Fibroblast of mammary gland (primary cell): ENCODE data around the gene IMPG2.

Experiments
- DNase-seq: peaks from one replicate; pipeline ENCODE4 v3.0.0-alpha.2; 2010; ENCODE audit warnings: low read depth
- H3K4me3 ChIP-seq: 2 replicates; pipeline ENCODE4 v1.5.1; 2011; ENCODE audit warnings: low read depth, mild to moderate bottlenecking, low read length, moderate library complexity; ENCODE audit not compliant: control insufficient read depth
- TF ChIP-seq, protein P1 (sequence below): conservative IDR thresholded peaks from 2 replicates; pipeline ENCODE4 v1.5.1; 2011; ENCODE audit warnings: low read depth, low read length, inconsistent platforms; ENCODE audit not compliant: control insufficient read depth, insufficient read depth

The IMPG2 gene

DNA sequence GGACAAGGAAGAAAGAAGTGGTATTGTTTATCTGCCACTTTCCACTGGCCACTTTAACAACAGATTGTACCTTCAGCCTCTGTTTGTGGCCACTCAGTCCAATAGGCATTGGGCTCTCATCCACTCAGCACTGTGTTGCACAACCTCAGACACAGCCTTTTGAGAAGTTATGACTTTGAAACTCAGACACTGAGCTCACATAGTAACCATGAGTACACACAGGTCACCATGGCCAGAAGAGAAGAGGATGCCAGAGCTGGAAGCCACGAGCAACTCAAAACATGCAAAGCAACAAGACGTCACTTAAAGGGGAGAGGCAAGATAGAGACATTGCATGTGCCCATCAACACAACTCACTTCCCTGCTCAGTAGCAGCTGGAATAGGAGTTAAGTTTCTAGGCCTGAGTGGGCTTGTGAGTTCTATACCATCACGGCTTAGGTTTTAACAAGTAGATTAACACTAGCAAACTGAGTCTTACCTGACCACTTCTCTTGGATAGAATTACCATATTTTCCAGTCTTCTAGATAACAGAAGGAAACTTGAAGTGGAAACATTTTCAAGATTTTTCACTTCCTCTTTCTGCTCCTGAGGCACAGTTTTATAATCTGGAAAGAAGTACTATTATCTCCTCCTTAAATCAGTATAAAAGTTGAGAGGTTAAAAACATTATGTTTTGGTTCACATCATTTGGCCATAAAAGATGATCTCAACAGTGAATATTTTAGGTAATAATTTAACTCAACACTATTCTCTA, 103.5 kb downstream of the IMPG2 start:
- peak; percentile 80 for DNase-seq
- TF ChIP-seq, protein P1, sequence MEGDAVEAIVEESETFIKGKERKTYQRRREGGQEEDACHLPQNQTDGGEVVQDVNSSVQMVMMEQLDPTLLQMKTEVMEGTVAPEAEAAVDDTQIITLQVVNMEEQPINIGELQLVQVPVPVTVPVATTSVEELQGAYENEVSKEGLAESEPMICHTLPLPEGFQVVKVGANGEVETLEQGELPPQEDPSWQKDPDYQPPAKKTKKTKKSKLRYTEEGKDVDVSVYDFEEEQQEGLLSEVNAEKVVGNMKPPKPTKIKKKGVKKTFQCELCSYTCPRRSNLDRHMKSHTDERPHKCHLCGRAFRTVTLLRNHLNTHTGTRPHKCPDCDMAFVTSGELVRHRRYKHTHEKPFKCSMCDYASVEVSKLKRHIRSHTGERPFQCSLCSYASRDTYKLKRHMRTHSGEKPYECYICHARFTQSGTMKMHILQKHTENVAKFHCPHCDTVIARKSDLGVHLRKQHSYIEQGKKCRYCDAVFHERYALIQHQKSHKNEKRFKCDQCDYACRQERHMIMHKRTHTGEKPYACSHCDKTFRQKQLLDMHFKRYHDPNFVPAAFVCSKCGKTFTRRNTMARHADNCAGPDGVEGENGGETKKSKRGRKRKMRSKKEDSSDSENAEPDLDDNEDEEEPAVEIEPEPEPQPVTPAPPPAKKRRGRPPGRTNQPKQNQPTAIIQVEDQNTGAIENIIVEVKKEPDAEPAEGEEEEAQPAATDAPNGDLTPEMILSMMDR: no peak
- H3K4me3 ChIP-seq: no peak overlapping the region

DNA sequence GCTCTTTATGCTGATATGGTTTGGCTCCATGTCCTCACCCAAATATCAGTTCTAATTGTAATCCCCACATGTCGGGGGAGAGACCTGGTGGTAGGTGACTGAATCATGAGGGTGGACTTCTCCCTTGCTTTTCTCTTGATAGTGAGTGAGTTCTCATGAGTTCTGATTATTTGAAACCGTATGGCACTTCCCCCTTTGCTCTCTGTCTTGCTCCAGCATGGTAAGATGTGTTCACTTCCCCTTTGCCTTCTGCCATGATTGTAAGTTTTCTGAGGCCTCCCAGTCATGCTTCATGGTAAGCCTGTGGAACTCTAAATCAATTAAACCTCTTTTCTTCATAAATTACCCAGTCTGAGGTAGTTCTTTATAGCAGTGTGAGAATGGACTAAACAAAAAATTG, 107.6 kb downstream of the IMPG2 start:
- no peak overlapping the region for H3K4me3 ChIP-seq
- TF ChIP-seq, protein P1: no peak
- DNase-seq: no peak

DNA sequence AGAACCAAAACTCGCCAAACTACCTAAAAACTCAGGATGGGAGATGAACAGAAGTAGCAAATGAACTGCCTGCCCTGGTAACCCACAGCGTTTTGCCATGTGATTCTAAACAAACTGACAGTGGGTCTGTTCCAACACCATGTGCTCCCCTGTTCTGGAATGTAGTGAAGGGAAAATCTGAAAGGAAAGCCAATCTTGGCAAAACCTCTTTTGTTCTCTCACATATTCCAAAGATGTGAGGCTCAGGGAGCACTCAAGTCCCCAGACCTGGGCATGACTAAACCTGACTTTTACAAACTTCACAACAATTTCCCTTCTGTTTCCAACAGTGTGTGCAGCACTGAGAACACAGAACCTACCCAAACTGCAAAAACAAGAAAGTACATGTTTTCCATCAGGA, 116.1 kb downstream of the IMPG2 start:
- TF ChIP-seq, protein P1: no peak
- DNase-seq: no peak
- H3K4me3 ChIP-seq: no peak overlapping the region

DNA sequence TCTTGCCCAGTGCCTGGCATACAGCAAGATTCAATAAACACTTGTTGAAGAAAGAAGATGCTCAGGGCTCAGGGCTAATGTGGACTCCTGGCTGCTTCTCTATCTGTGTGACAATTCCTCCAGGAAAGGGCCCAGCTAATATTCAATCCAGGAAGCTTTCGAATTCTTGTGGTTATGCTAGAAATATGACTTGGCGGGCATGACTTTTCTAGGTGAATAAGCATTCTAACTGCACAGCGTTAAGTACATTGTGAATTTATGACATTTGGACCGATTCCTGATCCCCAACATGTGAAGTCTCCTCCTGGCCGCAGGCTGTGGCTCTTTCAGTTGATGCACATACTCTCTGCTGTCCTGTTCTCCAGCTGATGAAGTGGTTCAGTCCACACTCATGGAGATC, 117.0 kb downstream of the IMPG2 start:
- TF ChIP-seq, protein P1: no peak
- peak; percentile 63 for DNase-seq
- no peak overlapping the region for H3K4me3 ChIP-seq

DNA sequence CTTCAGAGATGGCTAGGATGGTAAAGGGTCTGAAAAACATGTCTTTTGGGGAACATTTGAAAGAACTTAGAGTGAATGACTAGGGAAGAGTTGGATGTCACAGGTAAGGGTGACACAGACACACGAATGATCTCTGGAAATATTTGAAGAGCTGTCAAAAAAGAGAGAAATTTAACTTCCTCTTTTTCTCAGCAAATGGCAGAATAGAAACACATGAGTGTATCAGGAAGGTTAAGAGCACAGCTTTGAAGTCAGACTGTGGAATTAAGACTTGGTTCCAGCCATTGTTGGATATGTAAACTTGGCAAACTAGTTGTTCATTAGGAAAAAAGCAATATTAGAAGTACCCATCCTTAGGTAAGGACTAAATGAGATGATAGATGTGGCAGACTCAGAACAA, 117.7 kb downstream of the IMPG2 start:
- TF ChIP-seq, protein P1: no peak

DNA sequence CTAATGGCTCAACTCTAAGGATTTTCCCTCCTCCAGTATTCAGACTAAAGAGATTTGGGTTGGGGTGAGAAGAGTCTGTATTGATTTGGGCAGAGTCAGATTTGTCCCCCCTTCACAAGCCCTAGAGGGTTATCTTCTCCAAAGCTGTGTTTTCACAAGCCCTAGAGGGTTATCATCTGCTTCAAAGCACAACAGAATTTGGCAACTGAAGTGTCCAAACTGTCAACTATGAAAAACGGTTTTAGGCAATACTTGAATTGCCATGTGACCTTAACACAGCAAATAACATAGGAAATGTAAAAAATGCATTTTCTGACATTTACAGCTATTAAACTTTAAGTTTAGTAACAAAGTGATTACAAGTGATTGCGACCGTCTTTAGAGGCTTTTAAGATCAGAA, 119.9 kb downstream of the IMPG2 start:
- peak; percentile 33 for DNase-seq
- TF ChIP-seq, protein P1: no peak
- no peak overlapping the region for H3K4me3 ChIP-seq

More for the DNA sequence above, 117.7 kb downstream of the IMPG2 start:
- DNase-seq: no peak
- no peak overlapping the region for H3K4me3 ChIP-seq
